Measurements from ENCODE around the gene ONECUT3.

GRCh38 chr19:1791879-1792278 lies 38.6 kb downstream of the ONECUT3 start:
- no peak for TF ChIP-seq CTCF (IDR thresholded peaks at IDR 0.05 in 2 of 3, conservative IDR thresholded peaks at IDR 0.05 in 1 of 3; ENCODE audit: insufficient read depth in 2 of 3, low read depth in 1 of 3, low read length in 3 of 3)
- no peak for TF ChIP-seq NRF1 (conservative IDR thresholded peaks at IDR 0.05 in 1 of 2, IDR thresholded peaks at IDR 0.05 in 1 of 2)
- TF ChIP-seq ZBTB11 (CRISPR knock-in tag; IDR thresholded peaks at IDR 0.05): no peak
- TF ChIP-seq USF1 (CRISPR knock-in tag; IDR thresholded peaks at IDR 0.05): no peak
- no peak for TF ChIP-seq NFYB (IDR thresholded peaks at IDR 0.05; ENCODE audit: extremely low read depth, insufficient read length)
- TF ChIP-seq, protein P1, sequence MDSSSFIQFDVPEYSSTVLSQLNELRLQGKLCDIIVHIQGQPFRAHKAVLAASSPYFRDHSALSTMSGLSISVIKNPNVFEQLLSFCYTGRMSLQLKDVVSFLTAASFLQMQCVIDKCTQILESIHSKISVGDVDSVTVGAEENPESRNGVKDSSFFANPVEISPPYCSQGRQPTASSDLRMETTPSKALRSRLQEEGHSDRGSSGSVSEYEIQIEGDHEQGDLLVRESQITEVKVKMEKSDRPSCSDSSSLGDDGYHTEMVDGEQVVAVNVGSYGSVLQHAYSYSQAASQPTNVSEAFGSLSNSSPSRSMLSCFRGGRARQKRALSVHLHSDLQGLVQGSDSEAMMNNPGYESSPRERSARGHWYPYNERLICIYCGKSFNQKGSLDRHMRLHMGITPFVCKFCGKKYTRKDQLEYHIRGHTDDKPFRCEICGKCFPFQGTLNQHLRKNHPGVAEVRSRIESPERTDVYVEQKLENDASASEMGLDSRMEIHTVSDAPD (CRISPR knock-in tag; IDR thresholded peaks at IDR 0.05): no peak
- no peak for TF ChIP-seq ATF7 (IDR thresholded peaks at IDR 0.05)
- no peak for TF ChIP-seq JUN (IDR thresholded peaks at IDR 0.05; ENCODE audit: borderline replicate concordance, low read depth, low read length)
- TF ChIP-seq JUN (CRISPR knock-in tag; IDR thresholded peaks at IDR 0.05; ENCODE audit: borderline replicate concordance): no peak
